Body of pancreas (tissue), 4 donors: ENCODE data around the gene GPS1. TPM values are rescaled to one million over a fixed set of nuclear protein-coding genes. Genes with fewer than 3 reads are reported as not detected.

Experiments used
- ATAC-seq: fragments of 150-250 bp; one replicate; pipeline ENCODE4 v1.9.1; 2016
- DNase-seq, 4 donors: peaks; one replicate each; pipeline ENCODE4 v3.0.0-alpha.2; 2019
- H3K27ac ChIP-seq, 4 donors: fragments of 200-600 bp; sonication (generic); 1 replicate in 3 of 4; 2 replicates in 1 of 4; pipeline versions ENCODE4 v1.5.1 to v1.6.1; 2016 to 2019; ENCODE audit warnings: mild to moderate bottlenecking in 1 of 4, mixed read lengths in 1 of 4, moderate library complexity in 1 of 4
- H3K27me3 ChIP-seq, 2 donors: fragments of 200-600 bp; sonication (generic); one replicate each; pipeline ENCODE4 v1.6.0; 2016; ENCODE audit warnings: mild to moderate bottlenecking in 1 of 2
- H3K36me3 ChIP-seq, 2 donors: fragments of 200-600 bp; sonication (generic); replicated peaks in 1 of 2; 2 replicates each; pipeline ENCODE4 v1.5.1; 2016; ENCODE audit warnings: low read depth in 2 of 2; ENCODE audit not compliant: insufficient read depth in 1 of 2
- H3K4me1 ChIP-seq: fragments of 200-600 bp; sonication (generic); one replicate; pipeline ENCODE4 v1.6.0; 2016
- H3K4me3 ChIP-seq, 2 donors: fragments of 200-600 bp; sonication (generic); 1 replicate in 1 of 2; 2 replicates in 1 of 2; pipeline ENCODE4 v1.5.1; 2016 to 2019
- H3K9me3 ChIP-seq, 3 donors: fragments of 200-600 bp; sonication (generic); 1 replicate in 2 of 3; 2 replicates in 1 of 3; pipeline ENCODE4 v1.5.1; 2016
- CTCF ChIP-seq, 7 experiments: fragments of 450-650 bp in 4 of 7; fragments of 200-600 bp in 3 of 7; sonication (generic) in 3 of 7; IDR thresholded peaks; one replicate each; pipeline ENCODE4 v1.5.1; 2016 to 2019; ENCODE audit warnings: antibody characterized with exemption in 7 of 7
- POLR2A ChIP-seq, 3 donors: fragments of 450-650 bp; IDR thresholded peaks; one replicate each; pipeline ENCODE4 v1.6.1; 2016; ENCODE audit warnings: antibody characterized with exemption in 3 of 3, mild to moderate bottlenecking in 2 of 3
- WGBS, 2 donors: methylation state at CpG; one replicate each; pipeline ENCODE4 v1.1.5; 2017; 5-methylcytosine and 5-hydroxymethylcytosine counted together
- intact Hi-C: fragments of 100-400 bp; cut with DNase I; formaldehyde crosslinking; loops from one replicate; pipeline ENCODE4 v1.15.1; 2023
- total RNA-seq, 2 donors: library from RNA; depleted of rRNA; stranded (reverse); fragments of >200 nt; gene quantifications; one replicate each; pipeline ENCODE4 v1.1.0, GENCODE V29; 2016

The GPS1 gene
- total RNA-seq, 2 donors from 2014 or later, result 63.0 to 86.4 TPM

- peaks cover 23% of the 10 kb centered on the region for H3K4me1 ChIP-seq
- H3K4me3 ChIP-seq, result no peak overlapping the region
- intact Hi-C loops, result no loop called here
- no peak overlapping the region for H3K27ac ChIP-seq
- WGBS, 2 donors, result 90 to 92% methylated on average over 4 to 14 of the region's 14 CpGs
- no peaks in the 10 kb centered on the region for H3K9me3 ChIP-seq
- H3K36me3 ChIP-seq, result peaks cover 3 to 22% of the 10 kb centered on the region in 2 donors
- ATAC-seq (no peak), DNase-seq (no peak)
- H3K27me3 ChIP-seq, result no peaks in the 10 kb centered on the region
- no peak for TF ChIP-seq CTCF (IDR thresholded peaks at IDR 0.05)
- no peak for TF ChIP-seq POLR2A (IDR thresholded peaks at IDR 0.05)
Measured at GRCh38 chr17:82060614-82061013, 8.9 kb downstream of the GPS1 start.

GRCh38 chr17:82061047-82061925 lies 9.6 kb downstream of the GPS1 start:
- peaks cover 28% of the 10 kb centered on the region for H3K4me1 ChIP-seq
- no peak for DNase-seq
- peaks cover 3 to 20% of the 10 kb centered on the region in 2 donors for H3K36me3 ChIP-seq
- H3K27ac ChIP-seq, result no peak overlapping the region
- 85 to 94% methylated on average over 5 to 29 of the region's 34 CpGs for WGBS, 2 donors
- no peaks in the 10 kb centered on the region for H3K27me3 ChIP-seq
- H3K4me3 ChIP-seq, result no peak overlapping the region
- TF ChIP-seq POLR2A (IDR thresholded peaks at IDR 0.05), result no peak
- no peak for TF ChIP-seq CTCF (IDR thresholded peaks at IDR 0.05)
- H3K9me3 ChIP-seq, result no peaks in the 10 kb centered on the region
- no peak for ATAC-seq
- intact Hi-C loops, result no loop called here

GRCh38 chr17:82062076-82062983 lies 10.6 kb downstream of the GPS1 start:
- H3K4me1 ChIP-seq, result peaks cover 33% of the 10 kb centered on the region
- peaks cover 3 to 11% of the 10 kb centered on the region in 2 donors for H3K36me3 ChIP-seq
- no peaks in the 10 kb centered on the region for H3K27me3 ChIP-seq
- WGBS, 2 donors, result 69 to 83% methylated on average over 2 to 22 of the region's 24 CpGs
- no peak overlapping the region for H3K4me3 ChIP-seq
- ATAC-seq (no peak), DNase-seq (no peak)
- intact Hi-C loops, result no loop called here
- no peak overlapping the region for H3K27ac ChIP-seq
- TF ChIP-seq CTCF (IDR thresholded peaks at IDR 0.05), result no peak
- no peak for TF ChIP-seq POLR2A (IDR thresholded peaks at IDR 0.05)
- H3K9me3 ChIP-seq, result no peaks in the 10 kb centered on the region

- DNase-seq, result no peak
- Histone ChIP-seq H3K27me3 (no peaks in the 10 kb centered on the region), H3K36me3 (peaks cover 3 to 9% of the 10 kb centered on the region in 2 donors), H3K27ac (no peak overlapping the region), H3K4me3 (no peak overlapping the region), H3K4me1 (peaks cover 33% of the 10 kb centered on the region), H3K9me3 (no peaks in the 10 kb centered on the region)
- WGBS, 2 donors, result 73 to 83% methylated on average over 4 to 8 of the region's 9 CpGs
- TF ChIP-seq CTCF (IDR thresholded peaks at IDR 0.05), result no peak
- no peak for TF ChIP-seq POLR2A (IDR thresholded peaks at IDR 0.05)
- intact Hi-C loops, result no loop called here
- no peak for ATAC-seq
Measured at GRCh38 chr17:82062984-82063368, 11.3 kb downstream of the GPS1 start.
